Glutamatergic neuron (in vitro differentiated cells): ENCODE measurements around the gene TBX1. TPM values are rescaled to one million over a fixed set of nuclear protein-coding genes. Genes with fewer than 3 reads are reported as not detected.

Source experiments
- DNase-seq: peaks from one replicate; pipeline ENCODE4 v3.0.0; 2022
- H3K27ac Mint-ChIP-seq: one replicate; pipeline ENCODE4 v1.8.0; 2020; ENCODE audit warnings: mild to moderate bottlenecking, mixed read lengths, inconsistent platforms; ENCODE audit not compliant: unreplicated experiment
- H3K27me3 Mint-ChIP-seq: one replicate; pipeline ENCODE4 v1.8.0; 2020; ENCODE audit warnings: mild to moderate bottlenecking, moderate library complexity, mixed read lengths, inconsistent platforms; ENCODE audit not compliant: unreplicated experiment
- H3K36me3 Mint-ChIP-seq: one replicate; pipeline ENCODE4 v1.8.0; 2020; ENCODE audit warnings: mild to moderate bottlenecking, mixed read lengths, inconsistent platforms; ENCODE audit not compliant: unreplicated experiment
- H3K4me1 Mint-ChIP-seq: one replicate; pipeline ENCODE4 v1.8.0; 2020; ENCODE audit warnings: mild to moderate bottlenecking, low read depth, mixed read lengths, inconsistent platforms; ENCODE audit not compliant: unreplicated experiment
- H3K4me3 Mint-ChIP-seq: one replicate; pipeline ENCODE4 v1.8.0; 2020; ENCODE audit warnings: mild to moderate bottlenecking, mixed read lengths, inconsistent platforms; ENCODE audit not compliant: unreplicated experiment
- H3K9me3 Mint-ChIP-seq: one replicate; pipeline ENCODE4 v1.8.0; 2020; ENCODE audit warnings: mild to moderate bottlenecking, moderate library complexity, mixed read lengths, inconsistent platforms; ENCODE audit not compliant: unreplicated experiment
- total RNA-seq: library from RNA; stranded (reverse); fragmentation: NEBNext Ultra II Directional; extraction: Animal tissue kit (Norgen Biotek cat#: 25700); gene quantifications from one replicate; pipeline ENCODE4 v1.2.1, GENCODE V29; 2021; ENCODE audit not compliant: unreplicated experiment
- TF ChIP-seq, protein P1 (sequence below): fragments of 200-600 bp; sonication (generic); IDR thresholded peaks from one replicate; pipeline ENCODE4 v1.5.0; 2021; ENCODE audit not compliant: partially characterized antibody, unreplicated experiment

Gene TBX1
- total RNA-seq, 1 donor from 2014 or later: 2.4 TPM

DNA sequence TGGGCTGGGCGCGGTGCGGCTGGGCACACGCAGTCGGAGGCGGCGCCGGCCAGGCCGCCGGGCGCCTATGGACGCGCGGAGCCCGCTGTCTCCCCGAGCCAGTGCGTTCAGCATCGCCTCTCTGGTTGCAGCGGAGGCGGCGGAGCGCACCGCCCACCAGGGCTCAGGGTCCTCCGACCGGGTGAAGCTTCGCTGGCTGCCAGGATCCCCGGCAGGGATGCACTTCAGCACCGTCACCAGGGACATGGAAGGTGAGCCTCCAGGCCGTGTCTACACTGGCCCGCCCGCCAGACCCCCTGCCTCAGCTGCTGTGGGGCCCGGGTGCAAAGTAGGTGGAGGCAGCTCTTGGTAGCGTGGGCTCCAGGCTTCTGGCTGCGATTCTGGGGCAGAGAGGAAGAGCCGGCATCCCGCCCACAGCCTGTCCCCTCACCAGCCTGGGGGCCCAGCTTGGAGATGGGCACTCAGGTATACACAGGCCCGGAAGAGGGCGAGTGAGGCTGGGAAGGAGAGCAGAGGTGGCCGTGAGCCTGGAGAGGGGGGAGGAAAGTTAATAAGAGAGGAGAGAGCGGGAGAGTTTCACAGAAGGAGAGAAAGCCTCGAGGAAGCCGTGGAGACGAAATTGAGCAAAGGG, 1.0 kb upstream of the TBX1 start:
- TF ChIP-seq, protein P1, sequence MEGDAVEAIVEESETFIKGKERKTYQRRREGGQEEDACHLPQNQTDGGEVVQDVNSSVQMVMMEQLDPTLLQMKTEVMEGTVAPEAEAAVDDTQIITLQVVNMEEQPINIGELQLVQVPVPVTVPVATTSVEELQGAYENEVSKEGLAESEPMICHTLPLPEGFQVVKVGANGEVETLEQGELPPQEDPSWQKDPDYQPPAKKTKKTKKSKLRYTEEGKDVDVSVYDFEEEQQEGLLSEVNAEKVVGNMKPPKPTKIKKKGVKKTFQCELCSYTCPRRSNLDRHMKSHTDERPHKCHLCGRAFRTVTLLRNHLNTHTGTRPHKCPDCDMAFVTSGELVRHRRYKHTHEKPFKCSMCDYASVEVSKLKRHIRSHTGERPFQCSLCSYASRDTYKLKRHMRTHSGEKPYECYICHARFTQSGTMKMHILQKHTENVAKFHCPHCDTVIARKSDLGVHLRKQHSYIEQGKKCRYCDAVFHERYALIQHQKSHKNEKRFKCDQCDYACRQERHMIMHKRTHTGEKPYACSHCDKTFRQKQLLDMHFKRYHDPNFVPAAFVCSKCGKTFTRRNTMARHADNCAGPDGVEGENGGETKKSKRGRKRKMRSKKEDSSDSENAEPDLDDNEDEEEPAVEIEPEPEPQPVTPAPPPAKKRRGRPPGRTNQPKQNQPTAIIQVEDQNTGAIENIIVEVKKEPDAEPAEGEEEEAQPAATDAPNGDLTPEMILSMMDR: no peak
- Mint-ChIP-seq H3K4me3 (peak overlapping the region; percentile 90), H3K9me3 (peaks cover 9% of the 10 kb centered on the region), H3K27me3 (peaks cover 35% of the 10 kb centered on the region), H3K27ac (peak overlapping the region; percentile 26), H3K4me1 (peaks cover 11% of the 10 kb centered on the region), H3K36me3 (peaks cover 6% of the 10 kb centered on the region)
- DNase-seq: peak; percentile 68

- DNase-seq: no peak
- peaks cover 34% of the 10 kb centered on the region for H3K27me3 Mint-ChIP-seq
- H3K4me3 Mint-ChIP-seq: peak overlapping the region; percentile 74
- TF ChIP-seq, protein P1: no peak
- peaks cover 6% of the 10 kb centered on the region for H3K36me3 Mint-ChIP-seq
- peaks cover 9% of the 10 kb centered on the region for H3K9me3 Mint-ChIP-seq
- H3K27ac Mint-ChIP-seq: no peak overlapping the region
- peaks cover 11% of the 10 kb centered on the region for H3K4me1 Mint-ChIP-seq
Observed at GRCh38 chr22:19760951-19761724, 560 bp downstream of the TBX1 start.

- TF ChIP-seq, protein P1: no peak
- H3K4me3 Mint-ChIP-seq: peak overlapping the region; percentile 74
- peaks cover 9% of the 10 kb centered on the region for H3K9me3 Mint-ChIP-seq
- H3K27ac Mint-ChIP-seq: no peak overlapping the region
- DNase-seq: no peak
- H3K4me1 Mint-ChIP-seq: peaks cover 11% of the 10 kb centered on the region
- peaks cover 32% of the 10 kb centered on the region for H3K27me3 Mint-ChIP-seq
- H3K36me3 Mint-ChIP-seq: peaks cover 6% of the 10 kb centered on the region
Observed at GRCh38 chr22:19761725-19762567, 1.4 kb downstream of the TBX1 start.

DNA sequence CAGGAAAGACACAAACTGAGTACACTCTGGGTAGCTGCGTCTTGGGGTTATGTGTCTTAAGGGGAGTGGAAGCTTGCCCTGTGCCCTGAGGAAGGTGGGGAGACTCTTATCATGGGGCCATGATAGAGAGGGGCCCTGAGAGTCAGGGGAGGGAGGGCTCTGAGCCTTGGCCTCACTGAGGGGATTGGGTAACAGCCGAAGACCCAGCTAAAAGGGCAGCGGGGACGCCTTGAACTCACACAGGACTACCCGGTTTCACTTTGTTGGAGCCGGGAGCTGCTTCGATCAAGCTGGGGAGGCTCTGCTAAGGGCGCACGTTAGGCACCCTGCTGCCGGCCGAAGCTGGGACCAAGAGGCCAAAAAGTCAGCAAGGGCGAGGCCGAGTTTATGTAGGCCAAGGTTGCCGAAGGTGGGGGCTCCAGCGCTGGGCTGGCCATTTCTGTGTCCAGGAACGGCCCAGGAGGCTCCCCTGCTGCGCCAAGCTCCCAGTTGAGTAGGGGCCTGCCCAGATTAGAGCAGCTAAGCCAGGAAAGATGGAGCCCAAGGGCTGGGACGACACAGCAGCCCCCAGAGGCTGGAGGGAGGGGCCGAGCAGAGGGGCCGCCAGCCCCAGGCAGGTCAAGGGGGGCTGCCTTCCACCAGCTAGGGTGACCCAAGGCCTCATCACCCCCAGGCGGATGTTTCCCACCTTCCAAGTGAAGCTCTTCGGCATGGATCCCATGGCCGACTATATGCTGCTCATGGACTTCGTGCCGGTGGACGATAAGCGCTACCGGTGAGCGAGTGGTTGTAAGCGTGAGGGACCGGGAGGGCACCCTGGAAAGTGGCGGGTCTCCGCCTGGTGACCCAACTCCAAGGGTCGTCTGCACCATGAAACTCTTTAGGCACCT, 2.2 kb downstream of the TBX1 start:
- Mint-ChIP-seq H3K27ac (no peak overlapping the region), H3K4me1 (peaks cover 7% of the 10 kb centered on the region), H3K36me3 (peaks cover 6% of the 10 kb centered on the region), H3K9me3 (peaks cover 7% of the 10 kb centered on the region), H3K27me3 (peaks cover 25% of the 10 kb centered on the region), H3K4me3 (no peak overlapping the region)
- TF ChIP-seq, protein P1: no peak
- no peak for DNase-seq
